Ascending aorta (tissue), 2 donors: ENCODE data around the gene HOXB1. TPM values are rescaled to one million over a fixed set of nuclear protein-coding genes. Genes with fewer than 3 reads are reported as not detected.

Source experiments
- DNase-seq, 2 donors: peaks; one replicate each; pipeline ENCODE4 v3.0.0-alpha.2; 2019; ENCODE audit warnings: low spot score in 2 of 2
- H3K27ac ChIP-seq, 2 donors: fragments of 200-600 bp; sonication (generic); one replicate each; pipeline ENCODE4 v1.5.1; 2016 to 2017; ENCODE audit warnings: mild to moderate bottlenecking in 1 of 2
- H3K27me3 ChIP-seq: fragments of 200-600 bp; sonication (generic); one replicate; pipeline ENCODE4 v1.5.1; 2017
- H3K36me3 ChIP-seq, 2 donors: fragments of 200-600 bp; sonication (generic); one replicate each; pipeline ENCODE4 v1.5.1; 2016
- H3K4me1 ChIP-seq, 2 donors: fragments of 200-600 bp; sonication (generic); one replicate each; pipeline ENCODE4 v1.5.1; 2016 to 2017; ENCODE audit warnings: mild to moderate bottlenecking in 1 of 2
- H3K4me3 ChIP-seq, 2 donors: fragments of 200-600 bp; sonication (generic); one replicate each; pipeline ENCODE4 v1.5.1; 2016 to 2017; ENCODE audit warnings: mild to moderate bottlenecking in 1 of 2
- H3K9me3 ChIP-seq, 2 donors: fragments of 200-600 bp; sonication (generic); one replicate each; pipeline ENCODE4 v1.5.1; 2016
- CTCF ChIP-seq, 3 experiments: fragments of 200-600 bp in 2 of 3; fragments of 450-650 bp in 1 of 3; sonication (generic) in 2 of 3; IDR thresholded peaks; one replicate each; pipeline ENCODE4 v1.5.1; 2016 to 2019; ENCODE audit warnings: antibody characterized with exemption in 3 of 3, mild to moderate bottlenecking in 1 of 3, moderate library complexity in 1 of 3
- intact Hi-C: fragments of 100-400 bp; cut with DNase I; formaldehyde crosslinking; loops from one replicate; pipeline ENCODE4 v1.15.1; 2023
- total RNA-seq: library from RNA; depleted of rRNA; stranded (reverse); fragments of >200 nt; gene quantifications from one replicate; pipeline ENCODE4 v1.1.0, GENCODE V29; 2016

The HOXB1 gene
- total RNA-seq, 1 donor from 2014 or later = not detected

GRCh38 chr17:48561884-48562810 is 31.3 kb upstream of the HOXB1 start:
- no peaks in the 10 kb centered on the region for H3K36me3 ChIP-seq
- H3K4me3 ChIP-seq = no peak overlapping the region
- DNase-seq = no peak
- no peaks in the 10 kb centered on the region for H3K27me3 ChIP-seq
- H3K9me3 ChIP-seq = no peaks in the 10 kb centered on the region
- peaks cover 11 to 75% of the 10 kb centered on the region in 2 donors for H3K4me1 ChIP-seq
- intact Hi-C loops = no loop called here
- TF ChIP-seq CTCF (IDR thresholded peaks at IDR 0.05) = no peak
- peak overlapping the region; percentile 28 to 30 for H3K27ac ChIP-seq

- H3K4me3 ChIP-seq = no peak overlapping the region
- no peaks in the 10 kb centered on the region for H3K9me3 ChIP-seq
- H3K4me1 ChIP-seq = peaks cover 15 to 73% of the 10 kb centered on the region in 2 donors
- peak overlapping the region; percentile 84 to 97 for H3K27ac ChIP-seq
- TF ChIP-seq CTCF (IDR thresholded peaks at IDR 0.05) = no peak
- no peak for DNase-seq
- H3K27me3 ChIP-seq = no peaks in the 10 kb centered on the region
- intact Hi-C loops = no loop called here
- H3K36me3 ChIP-seq = no peaks in the 10 kb centered on the region
These were observed 29.3 kb upstream of the HOXB1 start for GRCh38 chr17:48559840-48560817.

GRCh38 chr17:48559122-48559839 is 28.5 kb upstream of the HOXB1 start:
- peak overlapping the region; percentile 84 to 97 for H3K27ac ChIP-seq
- no peak for TF ChIP-seq CTCF (IDR thresholded peaks at IDR 0.05)
- intact Hi-C loops = no loop called here
- no peaks in the 10 kb centered on the region for H3K9me3 ChIP-seq
- no peaks in the 10 kb centered on the region for H3K36me3 ChIP-seq
- H3K4me1 ChIP-seq = peaks cover 15 to 69% of the 10 kb centered on the region in 2 donors
- H3K4me3 ChIP-seq = no peak overlapping the region
- DNase-seq = peak in 1 of 2 donors; percentile 40
- no peaks in the 10 kb centered on the region for H3K27me3 ChIP-seq

GRCh38 chr17:48558831-48559121 is 28.0 kb upstream of the HOXB1 start:
- DNase-seq = no peak
- intact Hi-C loops = no loop called here
- Histone ChIP-seq H3K27me3 (no peaks in the 10 kb centered on the region), H3K4me3 (no peak overlapping the region), H3K4me1 (peaks cover 15 to 70% of the 10 kb centered on the region in 2 donors), H3K27ac (peak overlapping the region; percentile 84 to 97), H3K36me3 (no peaks in the 10 kb centered on the region), H3K9me3 (no peaks in the 10 kb centered on the region)
- no peak for TF ChIP-seq CTCF (IDR thresholded peaks at IDR 0.05)
